Gastroesophageal sphincter (tissue), 4 donors: ENCODE results near the gene OTUD1. TPM values are rescaled to one million over a fixed set of nuclear protein-coding genes. Genes with fewer than 3 reads are reported as not detected.

ENCODE experiments used
- ATAC-seq: fragments of 150-250 bp; one replicate; pipeline ENCODE4 v1.9.1; 2016; ENCODE audit warnings: mild to moderate bottlenecking, moderate library complexity
- H3K27ac ChIP-seq, 4 donors: fragments of 200-600 bp; sonication (generic) in 3 of 4; 1 replicate in 3 of 4; 2 replicates in 1 of 4; pipeline ENCODE4 v1.5.1; 2016 to 2019
- H3K27me3 ChIP-seq: fragments of 200-600 bp; sonication (generic); one replicate; pipeline ENCODE4 v1.5.1; 2019
- H3K36me3 ChIP-seq, 2 donors: fragments of 200-600 bp; sonication (generic); one replicate each; pipeline ENCODE4 v1.5.1; 2019; ENCODE audit warnings: control low read depth in 1 of 2
- H3K4me1 ChIP-seq, 3 donors: fragments of 200-600 bp; sonication (generic); 1 replicate in 2 of 3; 2 replicates in 1 of 3; pipeline ENCODE4 v1.5.1; 2016 to 2019; ENCODE audit warnings: control low read depth in 2 of 3
- H3K4me3 ChIP-seq, 2 donors: fragments of 200-600 bp; sonication (generic); one replicate each; pipeline ENCODE4 v1.5.1; 2019; ENCODE audit warnings: mild to moderate bottlenecking in 1 of 2, moderate library complexity in 1 of 2
- H3K9me3 ChIP-seq, 3 donors: fragments of 200-600 bp; sonication (generic); one replicate each; pipeline ENCODE4 v1.5.1; 2017 to 2019; ENCODE audit warnings: control low read depth in 2 of 3
- EP300 ChIP-seq: sonication (generic); formaldehyde crosslinking; IDR thresholded peaks from one replicate; pipeline ENCODE4 v1.6.1; 2017; ENCODE audit warnings: antibody characterized with exemption, mild to moderate bottlenecking
- POLR2A ChIP-seq, 2 donors: fragments of 450-650 bp; IDR thresholded peaks; one replicate each; pipeline ENCODE4 v1.6.1; 2017; ENCODE audit warnings: antibody characterized with exemption in 2 of 2, mild to moderate bottlenecking in 2 of 2, moderate library complexity in 1 of 2
- POLR2AphosphoS5 ChIP-seq: sonication (generic); formaldehyde crosslinking; IDR thresholded peaks from one replicate; pipeline ENCODE4 v1.6.1; 2017; ENCODE audit warnings: antibody characterized with exemption
- WGBS, 2 donors: methylation state at CpG; one replicate each; pipeline ENCODE4 v1.1.5; 2018; ENCODE audit warnings: low coverage in 1 of 2; 5-methylcytosine and 5-hydroxymethylcytosine counted together
- total RNA-seq, 4 donors: library from RNA; depleted of rRNA; stranded (reverse); fragments of >200 nt; gene quantifications; one replicate each; pipeline ENCODE4 v1.1.0, GENCODE V29; 2016
- TF ChIP-seq, protein P1 (sequence below), 4 experiments: fragments of 200-600 bp in 2 of 4; fragments of 450-650 bp in 2 of 4; sonication (generic) in 1 of 4; IDR thresholded peaks; one replicate each; pipeline ENCODE4 v1.5.1; 2017 to 2019; ENCODE audit warnings: antibody characterized with exemption in 4 of 4, mild to moderate bottlenecking in 2 of 4, moderate library complexity in 2 of 4

The OTUD1 gene
- total RNA-seq, 4 donors from 2014 or later: 11.5 to 19.8 (median 12.3) TPM

GRCh38 chr10:23459308-23459939 lies 20.5 kb downstream of the OTUD1 start:
- WGBS, 2 donors: 85 to 92% methylated on average over 2 to 5 of the region's 6 CpGs
- no peak for ATAC-seq
- no peak for TF ChIP-seq POLR2AphosphoS5
- Histone ChIP-seq H3K9me3 (no peaks in the 10 kb centered on the region), H3K27ac (no peak overlapping the region), H3K4me3 (no peak overlapping the region), H3K4me1 (peaks cover 0 to 4% (median 0%) of the 10 kb centered on the region in 3 donors), H3K27me3 (no peaks in the 10 kb centered on the region), H3K36me3 (no peaks in the 10 kb centered on the region)

DNA sequence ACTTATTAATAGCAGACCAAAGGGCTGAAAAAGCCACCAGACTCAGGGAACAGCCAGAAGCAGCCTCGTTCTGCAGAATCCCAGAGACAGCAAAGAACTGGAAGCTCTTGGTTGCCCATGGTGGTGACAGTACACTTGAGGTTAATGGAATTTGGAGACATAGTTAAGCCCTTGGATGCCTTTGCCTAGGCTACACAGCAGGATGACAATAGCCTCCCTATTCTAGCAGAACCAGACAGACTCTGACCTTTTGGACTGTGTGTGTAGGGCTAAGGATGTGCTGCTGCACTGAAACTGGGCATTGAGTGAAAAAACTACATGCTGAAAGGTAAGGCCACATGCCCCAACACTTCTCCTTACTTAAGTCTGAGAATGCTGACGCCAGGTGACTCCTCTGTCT lies 22.7 kb downstream of the OTUD1 start:
- H3K27me3 ChIP-seq: no peaks in the 10 kb centered on the region

DNA sequence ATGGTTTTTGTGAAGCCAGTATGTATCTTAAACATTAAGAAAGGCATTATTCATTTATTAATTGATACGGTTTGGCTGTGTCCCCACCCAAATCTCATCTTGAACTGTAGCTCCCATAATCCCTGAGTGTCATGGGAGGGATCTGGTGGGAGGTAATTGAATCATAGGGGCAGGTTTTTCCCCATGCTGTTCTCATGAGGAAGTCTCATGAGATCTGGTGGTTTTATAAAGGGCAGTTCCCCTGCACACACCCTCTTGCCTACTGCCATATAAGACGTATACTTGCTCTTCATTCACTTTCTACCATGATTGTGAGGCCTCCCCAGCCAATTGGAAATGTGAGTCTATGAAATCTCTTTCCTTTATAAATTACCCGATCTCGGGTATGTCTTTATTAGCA lies 28.1 kb downstream of the OTUD1 start:
- WGBS, 2 donors: 89 to 94% methylated on average over 3 to 4 of the region's 4 CpGs
- peaks cover 0 to 15% (median 0%) of the 10 kb centered on the region in 3 donors for H3K4me1 ChIP-seq
- no peaks in the 10 kb centered on the region for H3K9me3 ChIP-seq
- no peak for ATAC-seq
- no peak overlapping the region for H3K4me3 ChIP-seq
- H3K27me3 ChIP-seq: no peaks in the 10 kb centered on the region
- H3K27ac ChIP-seq: no peak overlapping the region
- H3K36me3 ChIP-seq: no peaks in the 10 kb centered on the region
- TF ChIP-seq EP300 (no peak), POLR2A (IDR thresholded peaks at IDR 0.05) (no peak), POLR2AphosphoS5 (no peak)
- TF ChIP-seq, protein P1, sequence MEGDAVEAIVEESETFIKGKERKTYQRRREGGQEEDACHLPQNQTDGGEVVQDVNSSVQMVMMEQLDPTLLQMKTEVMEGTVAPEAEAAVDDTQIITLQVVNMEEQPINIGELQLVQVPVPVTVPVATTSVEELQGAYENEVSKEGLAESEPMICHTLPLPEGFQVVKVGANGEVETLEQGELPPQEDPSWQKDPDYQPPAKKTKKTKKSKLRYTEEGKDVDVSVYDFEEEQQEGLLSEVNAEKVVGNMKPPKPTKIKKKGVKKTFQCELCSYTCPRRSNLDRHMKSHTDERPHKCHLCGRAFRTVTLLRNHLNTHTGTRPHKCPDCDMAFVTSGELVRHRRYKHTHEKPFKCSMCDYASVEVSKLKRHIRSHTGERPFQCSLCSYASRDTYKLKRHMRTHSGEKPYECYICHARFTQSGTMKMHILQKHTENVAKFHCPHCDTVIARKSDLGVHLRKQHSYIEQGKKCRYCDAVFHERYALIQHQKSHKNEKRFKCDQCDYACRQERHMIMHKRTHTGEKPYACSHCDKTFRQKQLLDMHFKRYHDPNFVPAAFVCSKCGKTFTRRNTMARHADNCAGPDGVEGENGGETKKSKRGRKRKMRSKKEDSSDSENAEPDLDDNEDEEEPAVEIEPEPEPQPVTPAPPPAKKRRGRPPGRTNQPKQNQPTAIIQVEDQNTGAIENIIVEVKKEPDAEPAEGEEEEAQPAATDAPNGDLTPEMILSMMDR (IDR thresholded peaks at IDR 0.05): no peak

More for the DNA sequence above, 22.7 kb downstream of the OTUD1 start:
- Histone ChIP-seq H3K4me1 (peaks cover 0 to 4% (median 0%) of the 10 kb centered on the region in 3 donors), H3K9me3 (no peaks in the 10 kb centered on the region), H3K4me3 (no peak overlapping the region), H3K36me3 (no peaks in the 10 kb centered on the region), H3K27ac (no peak overlapping the region)
- TF ChIP-seq, protein P1 (IDR thresholded peaks at IDR 0.05): no peak
- no peak for TF ChIP-seq POLR2A (IDR thresholded peaks at IDR 0.05)
- no peak for TF ChIP-seq EP300
- TF ChIP-seq POLR2AphosphoS5: no peak
- no peak for ATAC-seq
- 83 to 86% methylated on average over 1 to 2 of the region's 2 CpGs for WGBS, 2 donors

DNA sequence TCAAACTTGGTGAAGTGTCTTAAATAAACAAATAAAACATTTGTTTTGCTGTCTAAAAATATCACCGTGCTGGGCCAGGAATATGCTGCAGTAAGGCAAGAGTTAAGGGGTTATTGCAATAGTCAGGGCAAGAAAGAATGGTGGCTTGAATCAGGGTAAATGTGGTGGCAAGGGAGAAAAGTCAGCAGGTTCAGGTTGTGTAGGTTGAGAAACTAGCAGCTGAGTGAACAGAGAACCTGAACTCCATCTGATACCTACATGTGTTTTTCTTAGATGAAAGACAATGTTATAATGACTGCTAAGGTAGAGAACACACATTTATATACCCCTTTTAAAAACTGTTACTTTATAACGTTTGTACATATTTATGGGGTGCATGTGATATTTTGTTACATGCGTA lies 28.7 kb downstream of the OTUD1 start:
- TF ChIP-seq POLR2A (IDR thresholded peaks at IDR 0.05): no peak
- TF ChIP-seq, protein P1 (IDR thresholded peaks at IDR 0.05): no peak
- no peak for TF ChIP-seq POLR2AphosphoS5
- no peak for TF ChIP-seq EP300
- ATAC-seq: no peak
- Histone ChIP-seq H3K9me3 (no peaks in the 10 kb centered on the region), H3K36me3 (no peaks in the 10 kb centered on the region), H3K4me1 (peaks cover 0 to 11% (median 0%) of the 10 kb centered on the region in 3 donors), H3K27ac (no peak overlapping the region), H3K4me3 (no peak overlapping the region), H3K27me3 (no peaks in the 10 kb centered on the region)
- WGBS, 2 donors: 79 to 80% methylated on average over 3 of the region's 3 CpGs

DNA sequence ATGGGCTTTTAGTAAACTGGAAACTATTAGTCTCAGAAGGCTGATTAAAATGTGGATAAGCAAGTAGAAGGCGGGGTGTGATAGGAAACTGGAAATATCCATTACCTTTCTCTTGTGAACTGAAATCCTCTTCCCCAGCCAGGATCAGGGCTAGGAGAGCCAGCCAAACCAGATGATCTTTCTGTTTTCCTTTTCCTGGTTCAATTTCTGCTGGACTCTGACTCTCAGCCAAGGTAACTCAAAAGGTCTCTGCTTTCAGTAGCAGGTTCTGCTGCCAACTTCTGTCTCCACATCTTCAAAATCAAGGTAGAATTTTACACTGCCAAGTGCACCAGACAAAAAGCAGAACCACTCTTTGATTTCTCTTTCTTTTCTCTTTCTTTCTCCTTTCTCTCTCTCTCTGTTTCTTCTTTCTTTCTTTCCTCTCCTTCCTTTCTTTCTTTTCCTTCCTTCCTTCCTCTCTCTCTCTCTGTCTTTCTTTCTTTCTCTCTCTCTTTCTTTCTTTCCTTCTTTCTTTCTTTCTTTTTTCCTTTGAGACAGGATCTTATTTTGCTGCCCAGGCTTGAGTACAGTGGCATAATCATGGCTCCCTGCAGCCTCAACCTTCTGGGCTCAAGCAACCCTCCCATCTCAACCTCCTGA lies 30.8 kb downstream of the OTUD1 start:
- TF ChIP-seq POLR2AphosphoS5: no peak
- TF ChIP-seq, protein P1 (IDR thresholded peaks at IDR 0.05): no peak
- TF ChIP-seq POLR2A (IDR thresholded peaks at IDR 0.05): no peak
- no peak for TF ChIP-seq EP300
- Histone ChIP-seq H3K4me3 (no peak overlapping the region), H3K27ac (no peak overlapping the region), H3K9me3 (no peaks in the 10 kb centered on the region), H3K27me3 (no peaks in the 10 kb centered on the region), H3K36me3 (no peaks in the 10 kb centered on the region), H3K4me1 (peaks cover 0 to 11% (median 0%) of the 10 kb centered on the region in 3 donors)
- 22 to 67% methylated on average over 1 of the region's 1 CpG for WGBS, 2 donors
- no peak for ATAC-seq
